ENCODE results near the gene FOXJ2. TPM values are rescaled to one million over a fixed set of nuclear protein-coding genes. Genes with fewer than 3 reads are reported as not detected.

Gene FOXJ2
- total RNA-seq, 1 donor from 2014 or later = 24.8 TPM

- Histone ChIP-seq H3K4me3 (no peak overlapping the region), H3K9me3 (no peaks in the 10 kb centered on the region), H3K4me1 (no peaks in the 10 kb centered on the region), H3K36me3 (peaks cover 0 to 44% of the 10 kb centered on the region in 2 donors), H3K27ac (no peak overlapping the region), H3K27me3 (no peaks in the 10 kb centered on the region)
- intact Hi-C loops (cut with DNase I) = no loop called here
- DNase-seq (ENCODE audit: extremely low spot score in 2 of 2) = no peak
- TF ChIP-seq POLR2AphosphoS5 (IDR thresholded peaks at IDR 0.05; ENCODE audit: insufficient read depth in 1 of 2, low read depth in 1 of 2) (no peak), POLR2A (IDR thresholded peaks at IDR 0.05) (no peak)
- TF ChIP-seq, protein P1, sequence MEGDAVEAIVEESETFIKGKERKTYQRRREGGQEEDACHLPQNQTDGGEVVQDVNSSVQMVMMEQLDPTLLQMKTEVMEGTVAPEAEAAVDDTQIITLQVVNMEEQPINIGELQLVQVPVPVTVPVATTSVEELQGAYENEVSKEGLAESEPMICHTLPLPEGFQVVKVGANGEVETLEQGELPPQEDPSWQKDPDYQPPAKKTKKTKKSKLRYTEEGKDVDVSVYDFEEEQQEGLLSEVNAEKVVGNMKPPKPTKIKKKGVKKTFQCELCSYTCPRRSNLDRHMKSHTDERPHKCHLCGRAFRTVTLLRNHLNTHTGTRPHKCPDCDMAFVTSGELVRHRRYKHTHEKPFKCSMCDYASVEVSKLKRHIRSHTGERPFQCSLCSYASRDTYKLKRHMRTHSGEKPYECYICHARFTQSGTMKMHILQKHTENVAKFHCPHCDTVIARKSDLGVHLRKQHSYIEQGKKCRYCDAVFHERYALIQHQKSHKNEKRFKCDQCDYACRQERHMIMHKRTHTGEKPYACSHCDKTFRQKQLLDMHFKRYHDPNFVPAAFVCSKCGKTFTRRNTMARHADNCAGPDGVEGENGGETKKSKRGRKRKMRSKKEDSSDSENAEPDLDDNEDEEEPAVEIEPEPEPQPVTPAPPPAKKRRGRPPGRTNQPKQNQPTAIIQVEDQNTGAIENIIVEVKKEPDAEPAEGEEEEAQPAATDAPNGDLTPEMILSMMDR (IDR thresholded peaks at IDR 0.05) = no peak
These were observed 22.3 kb downstream of the FOXJ2 start for GRCh38 chr12:8054816-8055215.

DNA sequence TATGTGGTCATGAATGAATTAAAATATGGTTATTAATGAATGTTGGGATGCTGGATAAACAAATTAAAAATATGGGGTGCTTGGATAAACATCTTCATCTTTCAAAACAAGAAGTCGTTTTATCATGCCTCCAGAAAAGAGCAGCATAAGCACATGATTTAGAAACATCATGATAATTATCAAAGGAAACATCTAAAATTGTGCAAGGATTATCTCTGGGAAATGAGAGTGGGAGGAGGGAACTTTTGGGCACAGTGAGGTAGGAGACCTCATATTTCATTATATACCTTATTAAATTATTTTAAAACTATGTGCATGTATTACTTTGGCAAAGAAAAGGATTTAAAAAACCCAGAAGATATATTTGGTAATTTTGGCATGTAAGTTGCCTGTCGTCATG, 24.8 kb downstream of the FOXJ2 start:
- intact Hi-C loops (cut with DNase I) = no loop called here
- no peak overlapping the region for H3K4me3 ChIP-seq
- no peak for TF ChIP-seq POLR2A (IDR thresholded peaks at IDR 0.05)
- TF ChIP-seq, protein P1 (IDR thresholded peaks at IDR 0.05) = no peak
- no peak for TF ChIP-seq POLR2AphosphoS5 (IDR thresholded peaks at IDR 0.05; ENCODE audit: insufficient read depth in 1 of 2, low read depth in 1 of 2)
- no peaks in the 10 kb centered on the region for H3K27me3 ChIP-seq
- H3K9me3 ChIP-seq = no peaks in the 10 kb centered on the region
- no peak overlapping the region for H3K27ac ChIP-seq
- H3K36me3 ChIP-seq = peaks cover 0 to 29% of the 10 kb centered on the region in 2 donors
- H3K4me1 ChIP-seq = no peaks in the 10 kb centered on the region
- no peak for DNase-seq (ENCODE audit: extremely low spot score in 2 of 2)

DNA sequence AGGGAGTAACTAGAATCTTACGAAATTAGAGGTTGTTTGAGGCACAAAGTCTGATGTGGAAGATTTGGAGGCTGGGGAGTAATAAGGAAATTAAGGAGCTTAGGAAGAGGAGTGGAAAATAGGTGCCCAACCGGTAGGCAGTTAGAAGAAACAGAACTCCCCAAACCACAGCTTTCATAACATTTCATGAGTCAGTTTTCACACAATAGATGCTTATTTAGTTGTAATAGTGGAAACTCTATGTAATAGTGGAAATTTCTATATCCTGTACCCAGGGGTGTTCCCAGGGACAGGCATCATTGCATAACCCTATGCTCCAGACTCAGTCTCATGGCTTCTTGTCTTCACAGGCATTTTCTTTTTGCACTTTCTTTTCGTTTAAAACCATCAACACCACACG, 25.3 kb downstream of the FOXJ2 start:
- Histone ChIP-seq H3K4me1 (no peaks in the 10 kb centered on the region), H3K36me3 (peaks cover 0 to 24% of the 10 kb centered on the region in 2 donors), H3K27me3 (no peaks in the 10 kb centered on the region), H3K27ac (no peak overlapping the region), H3K9me3 (no peaks in the 10 kb centered on the region), H3K4me3 (no peak overlapping the region)
- intact Hi-C loops (cut with DNase I) = no loop called here
- DNase-seq (ENCODE audit: extremely low spot score in 2 of 2) = no peak
- TF ChIP-seq POLR2AphosphoS5 (IDR thresholded peaks at IDR 0.05; ENCODE audit: insufficient read depth in 1 of 2, low read depth in 1 of 2) (no peak), POLR2A (IDR thresholded peaks at IDR 0.05) (no peak)
- TF ChIP-seq, protein P1 (IDR thresholded peaks at IDR 0.05) = no peak

DNA sequence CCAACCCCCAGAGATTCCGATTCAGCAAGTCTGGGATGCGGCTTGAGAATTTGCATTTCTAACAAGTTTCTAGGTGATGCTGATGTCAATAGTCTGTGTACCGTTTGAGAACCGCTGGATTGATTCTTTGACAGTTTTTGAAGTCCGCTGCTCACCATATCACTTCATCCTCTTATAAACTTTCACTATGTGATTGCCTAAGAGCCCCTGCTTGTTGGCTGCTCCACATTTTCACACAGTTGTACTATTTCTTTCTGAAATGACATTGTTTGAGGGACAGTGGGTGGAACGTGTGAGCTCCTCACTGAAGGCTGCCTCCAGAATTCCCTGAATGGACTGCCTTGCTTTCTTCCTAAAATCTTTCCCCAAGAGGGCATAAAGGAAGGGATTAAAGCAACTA, 26.0 kb downstream of the FOXJ2 start:
- TF ChIP-seq, protein P1 (IDR thresholded peaks at IDR 0.05) = no peak
- no peak for TF ChIP-seq POLR2AphosphoS5 (IDR thresholded peaks at IDR 0.05; ENCODE audit: insufficient read depth in 1 of 2, low read depth in 1 of 2)
- no peak for TF ChIP-seq POLR2A (IDR thresholded peaks at IDR 0.05)

GRCh38 chr12:8064131-8064530, 31.6 kb downstream of the FOXJ2 start:
- no peak for DNase-seq (ENCODE audit: extremely low spot score in 2 of 2)
- no peaks in the 10 kb centered on the region for H3K9me3 ChIP-seq
- intact Hi-C loops (cut with DNase I) = no loop called here
- TF ChIP-seq, protein P1 (IDR thresholded peaks at IDR 0.05) = no peak
- TF ChIP-seq POLR2A (IDR thresholded peaks at IDR 0.05) = no peak
- TF ChIP-seq POLR2AphosphoS5 (IDR thresholded peaks at IDR 0.05; ENCODE audit: insufficient read depth in 1 of 2, low read depth in 1 of 2) = no peak
- H3K4me1 ChIP-seq = no peaks in the 10 kb centered on the region
- H3K4me3 ChIP-seq = no peak overlapping the region
- no peaks in the 10 kb centered on the region for H3K27me3 ChIP-seq
- no peak overlapping the region for H3K27ac ChIP-seq
- no peaks in the 10 kb centered on the region for H3K36me3 ChIP-seq

More for the DNA sequence above, 26.0 kb downstream of the FOXJ2 start:
- no peaks in the 10 kb centered on the region for H3K9me3 ChIP-seq
- no peak for DNase-seq (ENCODE audit: extremely low spot score in 2 of 2)
- no peak overlapping the region for H3K4me3 ChIP-seq
- no peak overlapping the region for H3K27ac ChIP-seq
- H3K4me1 ChIP-seq = no peaks in the 10 kb centered on the region
- intact Hi-C loops (cut with DNase I) = no loop called here
- peaks cover 0 to 17% of the 10 kb centered on the region in 2 donors for H3K36me3 ChIP-seq
- H3K27me3 ChIP-seq = no peaks in the 10 kb centered on the region
